OCI-LY3 (cell line): ENCODE data around the gene KLKB1.
"Not testable (repeated sequence)": the region's sequence is repeated elsewhere in the genome, so short reads cannot be mapped to it uniquely, and the experiment has no call there.

Experiments
- H2AFZ ChIP-seq: fragments of 200-600, 300-600 bp; shearing (Covaris generic); 2 replicates; pipeline ENCODE4 v1.6.0; 2014; ENCODE audit warnings: antibody characterized with exemption, low read depth, low read length
- H3K27ac ChIP-seq: fragments of 200-600, 300-600 bp; sonication (generic); 2 replicates; pipeline ENCODE4 v1.5.1; 2014; ENCODE audit warnings: mild to moderate bottlenecking, low read length, moderate library complexity, mixed read lengths
- H3K27me3 ChIP-seq: fragments of 200-600, 300-600 bp; sonication (generic); 2 replicates; pipeline ENCODE4 v1.6.1; 2014; ENCODE audit warnings: low read depth, low read length, mixed read lengths
- H3K36me3 ChIP-seq: fragments of 200-600, 300-600 bp; sonication (generic); replicated peaks from 2 replicates; pipeline ENCODE3; 2014; ENCODE audit warnings: low read depth, low read length, mixed read lengths
- H3K4me1 ChIP-seq: fragments of 300-600, 200-600 bp; sonication (generic); 2 replicates; pipeline ENCODE4 v1.6.1; 2014; ENCODE audit warnings: low read length, mixed read lengths
- H3K4me2 ChIP-seq: fragments of 200-600, 300-600 bp; sonication (generic); 2 replicates; pipeline ENCODE4 v1.6.1; 2014; ENCODE audit warnings: low read length, mixed read lengths
- H3K4me3 ChIP-seq: fragments of 300-600, 200-600 bp; sonication (generic); 2 replicates; pipeline ENCODE4 v1.5.1; 2014; ENCODE audit warnings: antibody characterized with exemption, mild to moderate bottlenecking, low read length, moderate library complexity
- H3K79me2 ChIP-seq: fragments of 300-600, 200-600 bp; shearing (Covaris generic); 2 replicates; pipeline ENCODE4 v1.6.1; 2014; ENCODE audit warnings: mild to moderate bottlenecking, low read length, mixed read lengths
- H3K9ac ChIP-seq: fragments of 300-600, 200-600 bp; shearing (Covaris generic); 2 replicates; pipeline ENCODE4 v1.6.0; 2014; ENCODE audit warnings: mild to moderate bottlenecking, low read length, moderate library complexity
- H3K9me3 ChIP-seq: fragments of 200-600, 300-600 bp; shearing (Covaris generic); 2 replicates; pipeline ENCODE4 v1.6.1; 2014; ENCODE audit warnings: low read length, mixed read lengths; ENCODE audit not compliant: insufficient read depth
- H4K20me1 ChIP-seq: fragments of 200-600, 300-600 bp; sonication (generic); 2 replicates; pipeline ENCODE4 v1.6.1; 2016; ENCODE audit warnings: low read length, mixed read lengths; ENCODE audit not compliant: insufficient read depth
- EZH2phosphoT487 ChIP-seq: fragments of 200-600 bp; shearing (Covaris generic); IDR thresholded peaks from 2 replicates; pipeline ENCODE4 v1.6.1; 2018; ENCODE audit warnings: antibody characterized with exemption, mixed run types, low read depth
- TF ChIP-seq, protein P1 (sequence below): fragments of 200-600, 300-600 bp; sonication (generic); IDR thresholded peaks from 2 replicates; pipeline ENCODE4 v1.5.1; 2014; ENCODE audit warnings: antibody characterized with exemption, low read length, low read depth

Gene KLKB1

GRCh38 chr4:186243331-186243730 lies 16.0 kb downstream of the KLKB1 start:
- Histone ChIP-seq H3K4me3 (no peak overlapping the region), H3K27me3 (no peaks in the 10 kb centered on the region), H3K79me2 (no peaks in the 10 kb centered on the region), H3K36me3 (no peaks in the 10 kb centered on the region), H2AFZ (no peak overlapping the region), H3K9me3 (no peaks in the 10 kb centered on the region), H3K27ac (no peak overlapping the region), H4K20me1 (no peaks in the 10 kb centered on the region), H3K4me1 (no peaks in the 10 kb centered on the region), H3K4me2 (no peak overlapping the region), H3K9ac (no peak overlapping the region)
- TF ChIP-seq EZH2phosphoT487, result no peak
- TF ChIP-seq, protein P1, sequence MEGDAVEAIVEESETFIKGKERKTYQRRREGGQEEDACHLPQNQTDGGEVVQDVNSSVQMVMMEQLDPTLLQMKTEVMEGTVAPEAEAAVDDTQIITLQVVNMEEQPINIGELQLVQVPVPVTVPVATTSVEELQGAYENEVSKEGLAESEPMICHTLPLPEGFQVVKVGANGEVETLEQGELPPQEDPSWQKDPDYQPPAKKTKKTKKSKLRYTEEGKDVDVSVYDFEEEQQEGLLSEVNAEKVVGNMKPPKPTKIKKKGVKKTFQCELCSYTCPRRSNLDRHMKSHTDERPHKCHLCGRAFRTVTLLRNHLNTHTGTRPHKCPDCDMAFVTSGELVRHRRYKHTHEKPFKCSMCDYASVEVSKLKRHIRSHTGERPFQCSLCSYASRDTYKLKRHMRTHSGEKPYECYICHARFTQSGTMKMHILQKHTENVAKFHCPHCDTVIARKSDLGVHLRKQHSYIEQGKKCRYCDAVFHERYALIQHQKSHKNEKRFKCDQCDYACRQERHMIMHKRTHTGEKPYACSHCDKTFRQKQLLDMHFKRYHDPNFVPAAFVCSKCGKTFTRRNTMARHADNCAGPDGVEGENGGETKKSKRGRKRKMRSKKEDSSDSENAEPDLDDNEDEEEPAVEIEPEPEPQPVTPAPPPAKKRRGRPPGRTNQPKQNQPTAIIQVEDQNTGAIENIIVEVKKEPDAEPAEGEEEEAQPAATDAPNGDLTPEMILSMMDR, result no peak

GRCh38 chr4:186244835-186245234 lies 17.5 kb downstream of the KLKB1 start:
- Histone ChIP-seq H3K36me3 (no peaks in the 10 kb centered on the region), H2AFZ (no peak overlapping the region), H3K4me1 (no peaks in the 10 kb centered on the region), H3K79me2 (no peaks in the 10 kb centered on the region), H3K4me2 (no peak overlapping the region), H3K4me3 (no peak overlapping the region), H3K27ac (no peak overlapping the region), H3K9me3 (no peaks in the 10 kb centered on the region), H3K27me3 (no peaks in the 10 kb centered on the region), H3K9ac (no peak overlapping the region), H4K20me1 (no peaks in the 10 kb centered on the region)
- TF ChIP-seq, protein P1, result no peak
- TF ChIP-seq EZH2phosphoT487, result no peak

DNA sequence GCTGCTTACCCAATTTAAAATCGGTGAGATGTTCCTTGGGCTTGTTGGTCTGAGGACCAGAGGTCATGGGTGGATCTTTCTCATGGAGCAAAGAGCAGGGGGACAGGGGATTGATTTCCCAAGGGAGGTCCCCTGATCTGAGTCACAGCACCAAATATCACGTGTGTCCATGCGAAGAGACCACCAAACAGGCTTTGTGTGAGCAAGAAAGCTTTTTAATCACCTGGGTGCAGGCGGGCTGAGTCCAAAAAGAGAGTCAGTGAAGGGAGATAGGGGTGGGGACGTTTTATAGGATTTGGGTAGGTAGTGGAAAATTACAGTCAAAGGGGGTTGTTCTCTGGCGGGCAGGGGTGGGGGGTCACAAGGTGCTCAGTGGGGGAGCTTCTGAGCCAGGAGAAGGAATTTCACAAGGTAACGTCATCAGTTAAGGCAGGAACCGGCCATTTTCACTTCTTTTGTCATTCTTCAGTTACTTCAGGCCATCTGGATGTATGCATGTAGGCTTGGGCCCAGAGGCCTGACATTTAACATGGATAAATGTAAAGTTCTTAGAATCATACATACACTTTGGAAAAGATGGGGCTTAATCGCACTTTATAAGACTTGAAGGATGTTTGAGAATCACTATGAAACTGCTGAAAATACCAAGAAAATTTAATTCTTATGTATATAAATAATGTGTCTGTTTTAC lies 19.9 kb downstream of the KLKB1 start:
- H3K4me2 ChIP-seq, H3K27me3 ChIP-seq, H3K9me3 ChIP-seq, H3K9ac ChIP-seq, H3K36me3 ChIP-seq, H3K27ac ChIP-seq, H3K79me2 ChIP-seq, H3K4me3 ChIP-seq, H2AFZ ChIP-seq, H3K4me1 ChIP-seq, H4K20me1 ChIP-seq: not testable (repeated sequence)

DNA sequence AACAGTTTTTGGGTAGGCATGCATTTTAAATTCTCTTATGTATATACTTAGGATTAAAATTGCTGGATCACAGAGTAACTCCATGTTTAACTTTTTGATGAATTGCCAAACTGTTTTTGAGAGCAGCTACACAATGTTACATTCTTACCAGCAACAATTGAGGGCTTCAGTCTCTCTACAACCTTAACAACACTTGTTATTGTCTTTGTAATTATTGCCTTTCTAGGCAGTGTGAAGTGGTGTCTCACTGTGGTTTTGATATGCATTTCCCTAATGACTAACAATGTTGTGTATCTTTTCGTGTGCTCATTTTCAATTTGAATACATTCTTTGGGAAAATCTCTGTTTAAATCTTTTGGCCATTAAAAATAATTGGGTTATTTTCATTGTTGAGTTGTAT lies 21.3 kb downstream of the KLKB1 start:
- Histone ChIP-seq H3K4me3 (no peak overlapping the region), H3K27me3 (no peaks in the 10 kb centered on the region), H3K4me1 (no peaks in the 10 kb centered on the region), H3K27ac (no peak overlapping the region), H3K9me3 (no peaks in the 10 kb centered on the region), H3K36me3 (no peaks in the 10 kb centered on the region), H3K79me2 (no peaks in the 10 kb centered on the region), H3K9ac (no peak overlapping the region), H2AFZ (no peak overlapping the region), H3K4me2 (no peak overlapping the region), H4K20me1 (no peaks in the 10 kb centered on the region)
- TF ChIP-seq, protein P1, result no peak
- TF ChIP-seq EZH2phosphoT487, result no peak
